Hematopoietic multipotent progenitor cell treated with erythropoietin and hydrocortisone succinate and interleukin-3 and kit ligand, for 15 days (in vitro differentiated cells): ENCODE data around the gene ASXL1.
"Not testable (repeated sequence)": the region's sequence is repeated elsewhere in the genome, so short reads cannot be mapped to it uniquely, and the experiment has no call there.

Source experiments
- DNase-seq: peaks from one replicate; pipeline ENCODE4 v3.0.0-alpha.2; 2015; ENCODE audit warnings: low spot score

ASXL1 gene

DNA sequence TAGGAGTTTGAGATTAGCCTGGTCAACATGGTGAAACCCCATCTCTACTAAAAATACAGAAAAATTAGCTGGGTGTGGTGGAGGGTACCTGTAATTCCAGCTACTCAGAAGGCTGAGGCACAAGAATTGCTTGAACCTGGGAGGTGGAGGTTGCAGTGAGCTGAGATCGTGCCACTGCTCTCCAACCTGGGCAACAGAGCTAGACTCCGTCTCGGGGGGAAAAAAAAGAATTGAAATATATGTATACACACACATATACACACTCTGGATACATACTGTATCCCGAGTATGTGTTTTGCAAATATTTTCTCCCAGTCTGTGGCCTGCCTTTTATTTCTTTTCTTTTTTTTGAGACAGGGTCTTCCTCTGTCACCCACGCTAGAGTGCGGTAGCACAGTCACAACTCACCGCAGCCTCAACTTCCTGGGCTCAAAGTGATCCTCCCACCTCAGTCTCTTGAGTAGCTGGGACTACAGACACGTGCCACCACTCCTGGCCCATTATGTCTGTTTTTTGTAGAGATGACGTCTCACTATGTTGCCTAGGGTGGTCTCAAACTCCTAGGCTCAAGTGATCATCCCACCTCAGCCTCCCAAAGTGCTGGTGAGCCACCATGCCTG lies 49.1 kb downstream of the ASXL1 start:
- not testable (repeated sequence) for DNase-seq

- DNase-seq: no peak
Measured at GRCh38 chr20:32411955-32412706, 54.0 kb downstream of the ASXL1 start.

DNA sequence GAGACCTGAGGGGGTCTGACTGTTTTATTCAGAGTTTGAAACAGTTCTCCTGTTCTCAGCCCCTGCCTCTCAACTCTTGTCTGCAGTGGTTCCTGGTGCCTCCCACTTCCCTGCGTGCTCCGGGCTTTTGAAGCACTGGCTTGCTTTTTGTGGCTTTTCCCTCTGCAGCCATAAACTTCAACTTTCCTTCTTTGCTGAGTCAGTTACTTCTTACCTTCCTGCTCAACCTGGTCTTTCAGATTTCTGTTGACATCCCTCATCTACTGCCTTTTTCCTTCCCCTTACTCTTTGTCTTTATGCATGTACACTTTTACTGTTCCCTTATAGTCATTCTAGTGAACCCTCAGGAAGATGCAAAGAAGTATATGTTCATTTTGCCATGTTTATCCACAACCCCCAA lies 57.4 kb downstream of the ASXL1 start:
- DNase-seq: no peak

DNA sequence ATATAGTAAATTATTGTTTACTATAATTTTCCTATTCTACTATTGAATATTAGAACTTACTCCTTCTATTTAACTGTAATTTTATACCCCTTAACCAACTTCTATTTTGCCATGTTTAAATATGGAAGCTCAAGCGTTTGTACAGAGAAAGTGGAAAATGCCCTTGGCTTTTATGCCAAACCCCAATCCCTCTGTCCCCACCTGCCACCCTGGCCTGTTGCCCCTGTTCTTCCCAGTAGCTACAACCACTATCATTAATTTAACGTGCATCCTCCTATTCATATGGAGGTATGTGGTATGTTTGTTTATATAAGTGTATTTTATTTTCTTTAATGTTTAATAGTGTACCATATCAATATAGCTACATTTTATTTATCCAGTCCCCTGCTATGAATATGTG lies 58.1 kb downstream of the ASXL1 start:
- no peak for DNase-seq

DNA sequence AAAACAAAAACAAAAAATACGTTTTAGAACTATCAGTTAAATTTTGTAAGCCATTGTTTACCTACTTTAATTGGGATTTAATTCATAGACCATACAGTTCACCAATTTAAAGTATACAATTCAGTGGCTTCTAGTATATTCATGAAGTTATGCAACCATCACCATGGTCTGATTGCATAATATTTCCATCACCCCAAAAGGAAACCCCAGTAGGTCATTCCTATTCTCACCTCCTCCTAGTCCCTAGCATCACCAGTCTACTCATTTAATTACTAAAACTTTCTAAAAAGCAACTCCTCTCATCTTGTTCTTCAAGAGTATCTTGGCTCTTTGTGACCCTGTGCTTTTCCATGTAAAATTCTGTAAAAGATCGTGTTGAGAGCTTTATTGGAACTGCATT lies 60.2 kb downstream of the ASXL1 start:
- no peak for DNase-seq

DNA sequence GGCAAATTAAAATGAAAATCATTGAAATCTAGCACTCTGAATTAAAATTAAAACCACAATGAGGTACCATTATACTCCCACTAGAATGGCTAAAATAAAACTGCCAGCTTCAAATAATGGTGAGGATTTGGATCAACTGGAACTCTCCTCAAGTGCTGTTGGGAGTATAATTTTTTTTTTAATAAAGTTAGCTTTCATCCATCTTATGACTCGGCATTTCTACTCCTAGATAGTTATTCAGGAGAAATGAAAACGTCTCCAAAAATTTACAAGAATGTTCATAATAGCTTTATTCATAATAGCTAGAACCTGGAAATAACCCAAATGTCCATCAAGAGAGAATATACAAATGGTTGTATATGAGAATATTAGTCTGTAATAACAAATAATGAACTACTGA lies 63.2 kb downstream of the ASXL1 start:
- DNase-seq: no peak

DNA sequence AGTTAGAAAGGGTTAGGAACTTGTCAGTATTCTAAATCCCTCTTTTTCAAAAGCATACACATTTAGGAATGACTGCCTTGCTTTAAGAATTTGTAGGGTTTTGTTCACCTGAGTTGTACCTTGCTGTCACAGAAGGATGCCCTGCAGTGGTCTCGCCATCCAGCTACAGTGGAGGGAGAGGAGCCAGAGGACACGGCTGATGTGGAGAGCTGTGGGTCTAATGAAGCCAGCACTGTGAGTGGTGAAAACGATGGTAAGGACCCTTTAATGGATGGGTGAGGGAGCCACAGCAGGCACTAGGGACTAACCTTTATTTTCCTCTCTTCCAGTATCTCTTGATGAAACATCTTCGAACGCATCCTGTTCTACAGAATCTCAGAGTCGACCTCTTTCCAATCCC lies 69.9 kb downstream of the ASXL1 start:
- DNase-seq: no peak

- DNase-seq: no peak
Measured at GRCh38 chr20:32429343-32429742, 71.2 kb downstream of the ASXL1 start.

GRCh38 chr20:32429745-32430360 lies 71.7 kb downstream of the ASXL1 start:
- no peak for DNase-seq

DNA sequence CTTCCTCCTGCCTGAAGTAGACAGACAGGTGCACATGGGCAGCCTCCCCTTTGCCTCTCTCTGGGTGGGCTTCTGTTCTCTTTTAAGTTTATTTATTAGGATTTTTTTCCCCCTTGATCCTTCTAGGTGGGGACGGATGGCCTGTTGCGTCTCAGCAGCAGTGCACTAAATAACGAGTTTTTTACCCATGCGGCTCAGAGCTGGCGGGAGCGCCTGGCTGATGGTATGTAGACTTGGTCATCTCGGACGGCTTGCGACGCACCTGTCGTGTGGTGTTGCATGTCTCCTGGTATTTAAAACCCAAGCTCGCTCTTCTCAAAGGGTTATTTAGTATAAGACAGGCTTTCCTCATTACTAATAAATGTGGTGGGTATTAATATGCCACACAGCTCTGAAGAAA lies 73.3 kb downstream of the ASXL1 start:
- DNase-seq: no peak

DNA sequence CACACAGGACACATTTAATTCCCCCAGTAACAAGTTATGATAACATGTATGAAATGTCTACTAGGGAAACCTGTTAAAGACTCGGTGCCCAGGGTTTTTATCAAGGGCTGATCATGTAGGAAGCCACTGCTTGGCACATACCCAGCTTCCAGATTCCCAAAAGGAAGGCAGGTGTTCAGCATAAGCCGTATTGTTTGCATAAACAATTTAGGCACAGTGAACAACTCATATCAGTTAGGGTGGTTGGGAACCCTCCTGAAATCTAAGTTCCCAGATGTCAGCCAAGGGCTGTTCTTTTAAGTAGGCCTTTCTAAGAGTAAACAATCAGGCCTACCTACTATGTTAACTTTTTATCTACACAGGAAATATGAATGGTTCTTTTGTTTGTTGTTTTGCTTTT lies 74.1 kb downstream of the ASXL1 start:
- DNase-seq: no peak

DNA sequence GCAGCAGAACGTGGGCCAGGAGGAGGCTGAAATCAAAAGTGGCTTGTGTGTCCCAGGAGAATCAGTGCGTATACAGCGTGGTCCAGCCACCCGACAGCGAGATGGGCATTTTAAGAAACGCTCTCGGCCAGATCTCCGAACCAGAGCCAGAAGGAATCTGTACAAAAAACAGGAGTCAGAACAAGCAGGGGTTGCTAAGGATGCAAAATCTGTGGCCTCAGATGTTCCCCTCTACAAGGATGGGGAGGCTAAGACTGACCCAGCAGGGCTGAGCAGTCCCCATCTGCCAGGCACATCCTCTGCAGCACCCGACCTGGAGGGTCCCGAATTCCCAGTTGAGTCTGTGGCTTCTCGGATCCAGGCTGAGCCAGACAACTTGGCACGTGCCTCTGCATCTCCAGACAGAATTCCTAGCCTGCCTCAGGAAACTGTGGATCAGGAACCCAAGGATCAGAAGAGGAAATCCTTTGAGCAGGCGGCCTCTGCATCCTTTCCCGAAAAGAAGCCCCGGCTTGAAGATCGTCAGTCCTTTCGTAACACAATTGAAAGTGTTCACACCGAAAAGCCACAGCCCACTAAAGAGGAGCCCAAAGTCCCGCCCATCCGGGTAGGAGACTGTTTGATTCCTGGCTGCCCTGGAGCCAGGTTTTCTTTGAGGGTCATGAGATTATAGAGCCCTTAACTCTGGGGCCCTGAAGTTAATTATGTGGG lies 75.3 kb downstream of the ASXL1 start:
- no peak for DNase-seq

- DNase-seq: no peak
Measured at GRCh38 chr20:32434434-32434833, 76.3 kb downstream of the ASXL1 start.

DNA sequence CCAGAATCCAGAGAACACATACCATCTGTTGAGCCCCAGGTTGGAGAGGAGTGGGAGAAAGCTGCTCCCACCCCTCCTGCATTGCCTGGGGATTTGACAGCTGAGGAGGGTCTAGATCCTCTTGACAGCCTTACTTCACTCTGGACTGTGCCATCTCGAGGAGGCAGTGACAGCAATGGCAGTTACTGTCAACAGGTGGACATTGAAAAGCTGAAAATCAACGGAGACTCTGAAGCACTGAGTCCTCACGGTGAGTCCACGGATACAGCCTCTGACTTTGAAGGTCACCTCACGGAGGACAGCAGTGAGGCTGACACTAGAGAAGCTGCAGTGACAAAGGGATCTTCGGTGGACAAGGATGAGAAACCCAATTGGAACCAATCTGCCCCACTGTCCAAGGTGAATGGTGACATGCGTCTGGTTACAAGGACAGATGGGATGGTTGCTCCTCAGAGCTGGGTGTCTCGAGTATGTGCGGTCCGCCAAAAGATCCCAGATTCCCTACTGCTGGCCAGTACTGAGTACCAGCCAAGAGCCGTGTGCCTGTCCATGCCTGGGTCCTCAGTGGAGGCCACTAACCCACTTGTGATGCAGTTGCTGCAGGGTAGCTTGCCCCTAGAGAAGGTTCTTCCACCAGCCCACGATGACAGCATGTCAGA lies 77.4 kb downstream of the ASXL1 start:
- no peak for DNase-seq

DNA sequence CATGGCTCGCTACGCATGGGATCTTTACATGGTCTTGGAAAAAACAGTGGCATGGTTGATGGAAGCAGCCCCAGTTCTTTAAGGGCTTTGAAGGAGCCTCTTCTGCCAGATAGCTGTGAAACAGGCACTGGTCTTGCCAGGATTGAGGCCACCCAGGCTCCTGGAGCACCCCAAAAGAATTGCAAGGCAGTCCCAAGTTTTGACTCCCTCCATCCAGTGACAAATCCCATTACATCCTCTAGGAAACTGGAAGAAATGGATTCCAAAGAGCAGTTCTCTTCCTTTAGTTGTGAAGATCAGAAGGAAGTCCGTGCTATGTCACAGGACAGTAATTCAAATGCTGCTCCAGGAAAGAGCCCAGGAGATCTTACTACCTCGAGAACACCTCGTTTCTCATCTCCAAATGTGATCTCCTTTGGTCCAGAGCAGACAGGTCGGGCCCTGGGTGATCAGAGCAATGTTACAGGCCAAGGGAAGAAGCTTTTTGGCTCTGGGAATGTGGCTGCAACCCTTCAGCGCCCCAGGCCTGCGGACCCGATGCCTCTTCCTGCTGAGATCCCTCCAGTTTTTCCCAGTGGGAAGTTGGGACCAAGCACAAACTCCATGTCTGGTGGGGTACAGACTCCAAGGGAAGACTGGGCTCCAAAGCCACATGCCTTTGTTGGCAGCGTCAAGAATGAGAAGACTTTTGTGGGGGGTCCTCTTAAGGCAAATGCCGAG lies 78.2 kb downstream of the ASXL1 start:
- no peak for DNase-seq

GRCh38 chr20:32436968-32437367 lies 78.8 kb downstream of the ASXL1 start:
- no peak for DNase-seq

GRCh38 chr20:32437391-32438074 lies 79.4 kb downstream of the ASXL1 start:
- peak; percentile 23 for DNase-seq

DNA sequence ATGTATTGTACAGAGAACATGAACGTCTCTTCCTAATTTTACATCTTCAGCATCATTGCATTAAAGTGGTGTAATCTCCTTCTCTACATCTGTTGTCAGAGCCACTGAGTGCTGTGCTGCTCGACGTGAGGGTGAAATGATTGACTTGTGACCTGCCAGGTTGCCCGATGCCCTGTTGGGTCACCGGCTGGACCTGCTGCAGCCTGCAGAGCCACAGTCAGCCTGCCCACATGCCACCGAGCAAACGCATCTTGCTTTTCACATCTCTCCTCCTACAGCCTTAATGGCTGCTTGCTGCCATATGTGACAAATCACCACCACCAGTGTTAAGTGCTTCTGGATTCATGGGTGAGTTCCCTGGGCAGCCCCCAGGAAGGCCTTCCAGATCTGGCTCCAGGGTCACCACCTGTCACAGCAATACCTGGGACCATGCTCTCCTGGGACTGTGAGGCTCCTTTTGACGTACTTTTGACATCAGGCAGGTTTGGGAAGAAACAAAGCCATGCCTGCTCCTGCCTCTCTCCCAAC lies 80.3 kb downstream of the ASXL1 start:
- no peak for DNase-seq

- no peak for DNase-seq
Measured at GRCh38 chr20:32439132-32439829, 81.2 kb downstream of the ASXL1 start.

DNA sequence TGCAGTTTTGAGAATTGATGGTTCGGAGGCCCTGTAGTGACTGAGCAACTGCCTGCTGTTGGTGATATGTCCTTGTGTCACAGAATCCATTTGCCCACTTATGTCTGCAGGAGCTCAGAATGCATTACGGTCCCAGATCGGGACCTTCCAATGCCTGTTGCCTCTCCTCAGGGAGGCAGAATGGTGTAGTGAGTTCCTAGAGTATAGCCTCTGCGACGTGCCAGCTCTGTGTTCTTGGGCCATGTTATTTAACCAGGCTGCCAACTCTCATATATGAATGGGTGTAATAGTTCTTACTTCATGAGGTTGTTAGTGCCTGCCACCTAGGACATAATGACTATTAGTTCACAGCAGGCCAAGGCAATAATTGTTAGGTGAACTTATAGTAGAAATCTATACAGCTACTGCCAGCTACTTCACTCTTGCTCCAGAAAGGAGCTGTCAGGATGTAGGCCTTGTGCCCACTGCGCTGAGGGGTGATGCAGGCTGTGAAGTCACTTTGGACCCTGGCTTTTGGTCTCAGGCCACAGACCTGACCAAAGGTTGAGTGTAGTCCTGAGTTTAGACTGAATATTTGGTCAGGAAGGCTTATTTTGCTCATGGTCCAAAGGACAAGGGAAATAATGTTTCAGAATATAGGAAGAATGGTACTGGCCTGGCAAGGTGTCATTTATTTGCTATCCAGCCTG lies 82.1 kb downstream of the ASXL1 start:
- no peak for DNase-seq
